Aorta (tissue), 5 donors: ENCODE data around the gene NFIX. TPM values are rescaled to one million over a fixed set of nuclear protein-coding genes. Genes with fewer than 3 reads are reported as not detected.

Experiments used
- ATAC-seq: fragments of 200-7000 bp; cut with Tn5 transposase; one replicate; pipeline ENCODE4 v1.9.1; 2022; ENCODE audit warnings: moderate library complexity; ENCODE audit not compliant: low FRiP score
- DNase-seq, 2 donors: peaks; one replicate each; pipeline ENCODE4 v3.0.0-alpha.2; 2020
- H3K27ac ChIP-seq, 2 donors: one replicate each; pipeline ENCODE4 v1.5.1; 2013; ENCODE audit warnings: low read length in 2 of 2, mild to moderate bottlenecking in 2 of 2, moderate library complexity in 2 of 2, control low read depth in 1 of 2, inconsistent platforms in 1 of 2, low read depth in 1 of 2
- H3K27me3 ChIP-seq, 2 donors: one replicate each; pipeline ENCODE4 v1.6.1; 2013; ENCODE audit warnings: control low read depth in 1 of 2, low read length in 1 of 2, mild to moderate bottlenecking in 1 of 2, moderate library complexity in 1 of 2; ENCODE audit not compliant: insufficient read depth in 2 of 2, control insufficient read depth in 1 of 2
- H3K36me3 ChIP-seq, 2 donors: one replicate each; pipeline ENCODE4 v1.6.1; 2013; ENCODE audit warnings: control low read depth in 1 of 2, low read length in 1 of 2, mild to moderate bottlenecking in 1 of 2; ENCODE audit not compliant: insufficient read depth in 2 of 2, control insufficient read depth in 1 of 2
- H3K4me1 ChIP-seq, 2 donors: one replicate each; pipeline ENCODE4 v1.6.1; 2013; ENCODE audit warnings: low read length in 2 of 2, control low read depth in 1 of 2, mild to moderate bottlenecking in 1 of 2, moderate library complexity in 1 of 2; ENCODE audit not compliant: insufficient read depth in 2 of 2, control insufficient read depth in 1 of 2
- H3K4me3 ChIP-seq, 2 donors: one replicate each; pipeline ENCODE4 v1.5.1; 2013; ENCODE audit warnings: low read length in 2 of 2, control low read depth in 1 of 2, mild to moderate bottlenecking in 1 of 2
- H3K9me3 ChIP-seq: one replicate; pipeline ENCODE4 v1.6.1; 2013; ENCODE audit warnings: mild to moderate bottlenecking, low read length; ENCODE audit not compliant: control insufficient read depth
- WGBS, 2 donors: extraction: QIAGEN DNeasy Blood & Tissue Kit; methylation state at CpG; one replicate each; pipeline ENCODE4 v1.1.7; 2013; 5-methylcytosine and 5-hydroxymethylcytosine counted together
- intact Hi-C, 2 donors: fragments of 100-400 bp; cut with DNase I; formaldehyde crosslinking; loops; one replicate each; pipeline versions ENCODE4 v1.14.2 to v1.15.0; 2022
- polyA plus RNA-seq, 2 donors: library from polyadenylated mRNA; stranded (reverse); fragments of 200-250 nt; gene quantifications; one replicate each; pipeline ENCODE4 v1.2.3, GENCODE V29; 2013
- total RNA-seq, 2 donors: library from RNA; stranded (reverse); fragmentation: NEBNext Ultra II Directional; extraction: Animal tissue kit (Norgen Biotek cat#: 25700); gene quantifications; one replicate each; pipeline ENCODE4 v1.2.1, GENCODE V29; 2021
- donor health status: healthy with polysubstance abuse.
- donor health status: Bipolar disorder and iron deficiency.
- donor health status: DM: no; HTN: no; CAD: no.
- donor health status: DM: no; HTN: no; CAD: no.
- donor health status: DM: yes; HTN: yes; CAD: no.

The NFIX gene
- total and polyA plus RNA-seq, 4 donors: 45.5 to 327 (median 117) TPM

- intact Hi-C loops: loop anchor here in 1 of 2 donors (5.0 kb wide), 1 partner anchor 37 kb away; no protein-coding TSS in a partner anchor
- H3K4me3 ChIP-seq: peak overlapping the region; percentile 35 to 54
- ATAC-seq: no peak
- H3K27ac ChIP-seq: peak overlapping the region; percentile 94
- H3K4me1 ChIP-seq: peaks cover 4 to 6% of the 10 kb centered on the region in 2 donors
- no peaks in the 10 kb centered on the region for H3K36me3 ChIP-seq
- no peaks in the 10 kb centered on the region for H3K27me3 ChIP-seq
- DNase-seq: no peak
- 31 to 32% methylated on average over 48 of the region's 48 CpGs for WGBS, 2 donors
- no peaks in the 10 kb centered on the region for H3K9me3 ChIP-seq
Observed at GRCh38 chr19:13024951-13025697, 29.8 kb downstream of the NFIX start.

GRCh38 chr19:13025819-13026456, 30.7 kb downstream of the NFIX start:
- Histone ChIP-seq H3K9me3 (no peaks in the 10 kb centered on the region), H3K36me3 (no peaks in the 10 kb centered on the region), H3K27me3 (no peaks in the 10 kb centered on the region), H3K4me3 (peak overlapping the region; percentile 35 to 54), H3K27ac (peak overlapping the region; percentile 94), H3K4me1 (peaks cover under 1 to 6% of the 10 kb centered on the region in 2 donors)
- peak in 1 of 2 donors; percentile 73 for DNase-seq
- no peak for ATAC-seq
- intact Hi-C loops: loop anchor here in 1 of 2 donors (5.0 kb wide), 1 partner anchor 36 kb away; no protein-coding TSS in a partner anchor
- 5 to 13% methylated on average over 7 of the region's 7 CpGs for WGBS, 2 donors

- Histone ChIP-seq H3K27ac (peak overlapping the region; percentile 80 to 94), H3K36me3 (no peaks in the 10 kb centered on the region), H3K27me3 (no peaks in the 10 kb centered on the region), H3K4me1 (peaks cover 4 to 7% of the 10 kb centered on the region in 2 donors), H3K9me3 (no peaks in the 10 kb centered on the region), H3K4me3 (peak overlapping the region; percentile 35 to 54)
- intact Hi-C loops: loop anchor here in 1 of 2 donors (5.0 kb wide), 1 partner anchor 36 kb away; no protein-coding TSS in a partner anchor
- no peak for DNase-seq
- ATAC-seq: no peak
- 5 to 8% methylated on average over 14 of the region's 14 CpGs for WGBS, 2 donors
Observed at GRCh38 chr19:13026462-13027370, 31.4 kb downstream of the NFIX start.

GRCh38 chr19:13027557-13027956, 32.3 kb downstream of the NFIX start:
- H3K4me1 ChIP-seq: peaks cover 5 to 7% of the 10 kb centered on the region in 2 donors
- no peaks in the 10 kb centered on the region for H3K36me3 ChIP-seq
- ATAC-seq (no peak), DNase-seq (peak in 1 of 2 donors; percentile 62)
- intact Hi-C loops: loop anchor here in 1 of 2 donors (5.0 kb wide), 1 partner anchor 35 kb away; no protein-coding TSS in a partner anchor
- no peaks in the 10 kb centered on the region for H3K27me3 ChIP-seq
- 4 to 7% methylated on average over 6 of the region's 6 CpGs for WGBS, 2 donors
- peak overlapping the region; percentile 80 to 94 for H3K27ac ChIP-seq
- H3K4me3 ChIP-seq: no peak overlapping the region
- no peaks in the 10 kb centered on the region for H3K9me3 ChIP-seq

GRCh38 chr19:13028027-13028426, 32.8 kb downstream of the NFIX start:
- Histone ChIP-seq H3K27ac (peak overlapping the region; percentile 80 to 94), H3K9me3 (no peaks in the 10 kb centered on the region), H3K36me3 (no peaks in the 10 kb centered on the region), H3K4me3 (no peak overlapping the region), H3K4me1 (peaks cover 7 to 10% of the 10 kb centered on the region in 2 donors), H3K27me3 (no peaks in the 10 kb centered on the region)
- DNase-seq (peak in 1 of 2 donors; percentile 67), ATAC-seq (no peak)
- WGBS, 2 donors: 34 to 36% methylated on average over 3 of the region's 3 CpGs
- intact Hi-C loops: loop anchor here in 1 of 2 donors (5.0 kb wide), 1 partner anchor 34 kb away; no protein-coding TSS in a partner anchor

- no peaks in the 10 kb centered on the region for H3K27me3 ChIP-seq
- H3K27ac ChIP-seq: peak overlapping the region; percentile 36 to 55
- H3K9me3 ChIP-seq: no peaks in the 10 kb centered on the region
- WGBS, 2 donors: 38 to 39% methylated on average over 9 of the region's 9 CpGs
- intact Hi-C loops: loop anchor here in 1 of 2 donors (5.0 kb wide), 1 partner anchor 33 kb away; no protein-coding TSS in a partner anchor
- ATAC-seq: no peak
- H3K4me3 ChIP-seq: no peak overlapping the region
- DNase-seq: no peak
- H3K36me3 ChIP-seq: no peaks in the 10 kb centered on the region
- peaks cover 9 to 11% of the 10 kb centered on the region in 2 donors for H3K4me1 ChIP-seq
Observed at GRCh38 chr19:13029301-13029880, 34.1 kb downstream of the NFIX start.

GRCh38 chr19:13029893-13030292, 34.6 kb downstream of the NFIX start:
- peak; percentile 60 to 73 for DNase-seq
- intact Hi-C loops: loop anchor here (5.0 kb wide), 2 partner anchors 32 to 33 kb away; partner anchors contain the start of gene NFIX (in 1 of the 2)
- no peaks in the 10 kb centered on the region for H3K27me3 ChIP-seq
- H3K4me1 ChIP-seq: peaks cover 9 to 11% of the 10 kb centered on the region in 2 donors
- H3K9me3 ChIP-seq: no peaks in the 10 kb centered on the region
- 7 to 12% methylated on average over 10 of the region's 10 CpGs for WGBS, 2 donors
- H3K36me3 ChIP-seq: no peaks in the 10 kb centered on the region
- H3K27ac ChIP-seq: peak overlapping the region; percentile 36 to 98
- ATAC-seq: no peak
- no peak overlapping the region for H3K4me3 ChIP-seq
